Tibial nerve (tissue), 4 donors: ENCODE results near the gene NCEH1. TPM values are rescaled to one million over a fixed set of nuclear protein-coding genes. Genes with fewer than 3 reads are reported as not detected.

Experiments used
- DNase-seq, 2 donors: peaks; one replicate each; pipeline ENCODE4 v3.0.0-alpha.2; 2019; ENCODE audit warnings: low spot score in 2 of 2
- H3K27ac ChIP-seq, 4 donors: fragments of 200-600 bp; sonication (generic) in 3 of 4; one replicate each; pipeline ENCODE4 v1.5.1; 2017 to 2019; ENCODE audit warnings: mild to moderate bottlenecking in 1 of 4
- H3K27me3 ChIP-seq, 2 donors: fragments of 200-600 bp; sonication (generic) in 1 of 2; one replicate each; pipeline versions ENCODE4 v1.5.1 to v1.6.0; 2017 to 2019
- H3K36me3 ChIP-seq, 3 donors: fragments of 200-600 bp; sonication (generic); one replicate each; pipeline ENCODE4 v1.5.1; 2018 to 2019
- H3K4me1 ChIP-seq, 4 donors: fragments of 200-600 bp; sonication (generic) in 3 of 4; one replicate each; pipeline ENCODE4 v1.5.1; 2017 to 2019
- H3K4me3 ChIP-seq, 4 donors: fragments of 200-600 bp; sonication (generic) in 3 of 4; one replicate each; pipeline ENCODE4 v1.5.1; 2017 to 2019; ENCODE audit warnings: mild to moderate bottlenecking in 1 of 4, moderate library complexity in 1 of 4
- H3K9me3 ChIP-seq, 4 donors: fragments of 200-600 bp; sonication (generic) in 3 of 4; one replicate each; pipeline ENCODE4 v1.5.1; 2017 to 2019
- CTCF ChIP-seq, 5 experiments: fragments of 200-600 bp in 3 of 5; fragments of 450-650 bp in 2 of 5; sonication (generic) in 3 of 5; IDR thresholded peaks; one replicate each; pipeline ENCODE4 v1.5.1; 2016 to 2019; ENCODE audit warnings: antibody characterized with exemption in 5 of 5, mild to moderate bottlenecking in 3 of 5, moderate library complexity in 2 of 5
- EP300 ChIP-seq, 2 donors: sonication (generic); formaldehyde crosslinking; IDR thresholded peaks; one replicate each; pipeline ENCODE4 v1.6.1; 2017; ENCODE audit warnings: antibody characterized with exemption in 2 of 2, mild to moderate bottlenecking in 1 of 2
- POLR2A ChIP-seq, 2 donors: fragments of 450-650 bp; IDR thresholded peaks; one replicate each; pipeline ENCODE4 v1.6.1; 2017; ENCODE audit warnings: antibody characterized with exemption in 2 of 2, mild to moderate bottlenecking in 2 of 2, moderate library complexity in 2 of 2
- WGBS, 2 donors: methylation state at CpG; one replicate each; pipeline ENCODE4 v1.1.5; 2018; 5-methylcytosine and 5-hydroxymethylcytosine counted together
- total RNA-seq, 4 donors: library from RNA; depleted of rRNA; stranded (reverse); fragments of >200 nt; gene quantifications; one replicate each; pipeline ENCODE4 v1.1.0, GENCODE V29; 2016

The NCEH1 gene
- total RNA-seq, 4 donors from 2014 or later, result 4.3 to 13.5 (median 5.5) TPM

DNA sequence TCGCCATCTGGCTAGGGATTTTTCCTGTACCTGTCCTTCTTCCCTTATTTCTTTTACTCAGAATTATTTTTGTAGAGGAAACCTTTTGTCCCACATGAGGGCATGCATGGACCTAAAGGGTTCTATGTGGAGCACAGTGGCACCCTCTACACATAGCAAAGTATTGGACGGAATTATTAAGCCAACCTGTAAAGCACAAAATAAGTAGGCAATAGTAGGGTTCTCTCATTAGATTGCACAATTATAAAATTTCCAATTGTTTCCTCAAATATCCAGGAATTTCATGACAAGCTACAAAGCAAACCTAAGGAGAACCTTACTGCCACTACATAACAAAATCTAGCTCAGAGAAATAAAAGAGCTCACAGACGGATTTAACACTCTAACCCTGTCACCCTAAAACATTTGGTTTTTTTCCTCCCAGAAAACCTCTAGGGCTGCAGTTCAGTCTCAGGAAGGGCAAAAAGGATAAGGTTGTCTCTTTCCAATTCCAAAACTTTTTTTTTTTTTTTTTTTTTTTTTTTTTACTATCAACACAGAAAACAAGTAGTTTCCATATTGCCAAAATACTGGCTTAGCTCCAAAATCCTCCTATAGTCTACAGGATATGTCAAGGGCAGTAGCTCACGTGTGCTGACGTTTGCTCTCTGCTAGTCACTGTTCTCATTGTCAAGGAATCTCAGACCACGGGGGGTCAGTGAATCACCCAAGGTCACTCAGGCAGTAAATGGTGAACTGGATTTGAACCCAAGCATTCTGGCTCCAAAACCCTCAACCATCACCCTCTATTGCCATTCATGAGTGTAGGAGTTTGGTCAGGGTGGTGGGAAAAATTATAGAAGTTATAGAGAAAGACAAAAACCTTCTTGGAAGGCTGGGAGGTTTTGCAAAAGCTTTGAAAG lies 52.3 kb downstream of the NCEH1 start:
- TF ChIP-seq CTCF (IDR thresholded peaks at IDR 0.05), result no peak
- no peak for TF ChIP-seq EP300 (IDR thresholded peaks at IDR 0.05)
- no peak for TF ChIP-seq POLR2A (IDR thresholded peaks at IDR 0.05)
- Histone ChIP-seq H3K4me1 (no peaks in the 10 kb centered on the region), H3K9me3 (no peaks in the 10 kb centered on the region), H3K4me3 (no peak overlapping the region), H3K27ac (peak overlapping the region in 1 of 4 donors; percentile 46), H3K36me3 (no peaks in the 10 kb centered on the region), H3K27me3 (no peaks in the 10 kb centered on the region)
- WGBS, 2 donors, result 49 to 63% methylated on average over 6 of the region's 6 CpGs
- no peak for DNase-seq

- WGBS, 2 donors, result 82 to 92% methylated on average over 8 of the region's 8 CpGs
- no peak for DNase-seq
- H3K27me3 ChIP-seq, result no peaks in the 10 kb centered on the region
- H3K4me1 ChIP-seq, result no peaks in the 10 kb centered on the region
- no peak overlapping the region for H3K4me3 ChIP-seq
- H3K36me3 ChIP-seq, result no peaks in the 10 kb centered on the region
- TF ChIP-seq POLR2A (IDR thresholded peaks at IDR 0.05) (no peak), CTCF (IDR thresholded peaks at IDR 0.05) (no peak), EP300 (IDR thresholded peaks at IDR 0.05) (no peak)
- no peak overlapping the region for H3K27ac ChIP-seq
- no peaks in the 10 kb centered on the region for H3K9me3 ChIP-seq
Observed at GRCh38 chr3:172656602-172657001, 54.3 kb downstream of the NCEH1 start.

DNA sequence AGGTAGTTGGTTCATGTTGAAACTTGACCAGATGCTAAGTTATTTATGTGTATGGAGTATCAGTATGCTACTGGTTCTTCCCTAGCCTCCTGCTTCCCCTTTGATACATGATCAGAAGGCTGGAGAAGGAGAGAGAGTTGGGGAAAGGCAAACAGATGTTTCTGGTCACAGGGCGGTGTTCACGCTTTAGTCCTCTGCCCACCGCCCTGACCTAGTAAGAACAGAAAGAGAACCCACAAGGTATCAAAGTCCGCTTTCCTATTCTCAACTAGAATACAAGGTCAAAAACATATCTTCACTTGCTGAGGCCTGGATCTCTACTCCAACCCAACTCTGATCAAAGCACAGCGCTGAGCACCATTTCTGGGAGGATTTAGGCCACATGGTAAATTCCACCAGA lies 55.5 kb downstream of the NCEH1 start:
- Histone ChIP-seq H3K27ac (no peak overlapping the region), H3K4me1 (no peaks in the 10 kb centered on the region), H3K27me3 (no peaks in the 10 kb centered on the region), H3K36me3 (no peaks in the 10 kb centered on the region), H3K4me3 (no peak overlapping the region), H3K9me3 (no peaks in the 10 kb centered on the region)
- no peak for DNase-seq
- TF ChIP-seq POLR2A (IDR thresholded peaks at IDR 0.05) (no peak), CTCF (IDR thresholded peaks at IDR 0.05) (no peak), EP300 (IDR thresholded peaks at IDR 0.05) (no peak)
- 98% methylated on average over 5 of the region's 5 CpGs for WGBS, 2 donors

- DNase-seq, result no peak
- H3K4me3 ChIP-seq, result no peak overlapping the region
- no peaks in the 10 kb centered on the region for H3K9me3 ChIP-seq
- H3K4me1 ChIP-seq, result no peaks in the 10 kb centered on the region
- TF ChIP-seq EP300 (IDR thresholded peaks at IDR 0.05), result no peak
- no peak for TF ChIP-seq POLR2A (IDR thresholded peaks at IDR 0.05)
- TF ChIP-seq CTCF (IDR thresholded peaks at IDR 0.05), result no peak
- H3K27me3 ChIP-seq, result no peaks in the 10 kb centered on the region
- whole genome bisulfite sequencing, 2 donors, result 86 to 89% methylated on average over 5 of the region's 5 CpGs
- no peaks in the 10 kb centered on the region for H3K36me3 ChIP-seq
- H3K27ac ChIP-seq, result no peak overlapping the region
Observed at GRCh38 chr3:172654470-172654869, 56.4 kb downstream of the NCEH1 start.

- 82 to 86% methylated on average over 2 of the region's 2 CpGs for WGBS, 2 donors
- TF ChIP-seq CTCF (IDR thresholded peaks at IDR 0.05) (no peak), EP300 (IDR thresholded peaks at IDR 0.05) (no peak), POLR2A (IDR thresholded peaks at IDR 0.05) (no peak)
Observed at GRCh38 chr3:172653004-172653572, 57.8 kb downstream of the NCEH1 start.

More at GRCh38 chr3:172653004-172653572, 57.8 kb downstream of the NCEH1 start:
- Histone ChIP-seq H3K27me3 (no peaks in the 10 kb centered on the region), H3K36me3 (no peaks in the 10 kb centered on the region), H3K27ac (no peak overlapping the region), H3K4me3 (no peak overlapping the region), H3K9me3 (no peaks in the 10 kb centered on the region), H3K4me1 (no peaks in the 10 kb centered on the region)
- DNase-seq, result no peak
